ENCODE measurements around the gene DNAH17.

The DNAH17 gene

GRCh38 chr17:78384479-78385175 lies 192.6 kb downstream of the DNAH17 start:
- DNase-seq, result no peak

- peak in 1 of 2 donors; percentile 75 for DNase-seq
These were observed 193.3 kb downstream of the DNAH17 start for GRCh38 chr17:78383725-78384471.

GRCh38 chr17:78381601-78382232 lies 195.5 kb downstream of the DNAH17 start:
- DNase-seq, result peak; percentile 49 to 66

- no peak for DNase-seq
These were observed 196.8 kb downstream of the DNAH17 start for GRCh38 chr17:78380370-78380769.

GRCh38 chr17:78379131-78379491 lies 198.1 kb downstream of the DNAH17 start:
- no peak for DNase-seq

- peak; percentile 77 to 83 for DNase-seq
These were observed 198.7 kb downstream of the DNAH17 start, which contains the start of gene PGS1 for GRCh38 chr17:78378225-78379130. Gene PGS1, plus strand, starts transcription at chr17:78378649. Its CDS starts 17 bp downstream, at chr17:78378666.

- DNase-seq, result no peak
These were observed 199.4 kb downstream of the DNAH17 start for GRCh38 chr17:78377858-78378224.

GRCh38 chr17:78376161-78376560 lies 201.0 kb downstream of the DNAH17 start:
- no peak for DNase-seq

GRCh38 chr17:78375401-78376151 lies 201.6 kb downstream of the DNAH17 start:
- DNase-seq, result no peak

- no peak for DNase-seq
These were observed 202.4 kb downstream of the DNAH17 start for GRCh38 chr17:78374631-78375274.

GRCh38 chr17:78374189-78374588 lies 203.0 kb downstream of the DNAH17 start:
- no peak for DNase-seq
